PC-9 (cell line): ENCODE measurements around the gene ALB.

Experiments used
- CTCF ChIP-seq: fragments of 200-600 bp; sonication (generic); conservative IDR thresholded peaks from 2 replicates; pipeline ENCODE4 v1.6.1; 2017; ENCODE audit warnings: mixed run types, antibody characterized with exemption, mild to moderate bottlenecking, moderate library complexity
- EZH2 ChIP-seq: fragments of 200-600 bp; sonication (generic); IDR thresholded peaks from 2 replicates; pipeline ENCODE4 v1.8.0; 2017; ENCODE audit warnings: antibody characterized with exemption, low read depth

DNA sequence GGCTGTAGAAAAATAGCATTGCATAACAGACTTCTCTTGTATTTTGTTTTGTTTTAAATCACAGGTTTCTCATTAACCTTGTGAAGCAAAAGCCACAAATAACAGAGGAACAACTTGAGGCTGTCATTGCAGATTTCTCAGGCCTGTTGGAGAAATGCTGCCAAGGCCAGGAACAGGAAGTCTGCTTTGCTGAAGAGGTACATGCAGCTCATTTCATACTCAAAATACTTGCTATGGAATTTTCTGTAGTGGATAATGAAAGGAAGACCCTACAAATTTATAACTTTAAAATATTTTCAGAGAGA lies 49.6 kb downstream of the ALB start:
- TF ChIP-seq CTCF, result no peak
- TF ChIP-seq EZH2, result no peak
